CD4-positive, alpha-beta T cell treated with Interleukin-17A for 1 hour (primary cell): Measurements from ENCODE around the gene DENND11.
A peak's percentile ranks its signal among the peaks of the same experiment; 100 is the strongest.

Experiments used
- DNase-seq: peaks from one replicate; pipeline ENCODE4 v3.0.0-alpha.2; 2020

Gene DENND11

GRCh38 chr7:141702047-141702567 lies at the start of gene DENND11:
Gene DENND11 (minus strand): TSS chr7:141702166. CDS start chr7:141702153, 13 bp downstream.
- DNase-seq, result peak; percentile 50

- no peak for DNase-seq
Observed at GRCh38 chr7:141748396-141748795, 46.4 kb upstream of the DENND11 start.

GRCh38 chr7:141744131-141744530 lies 42.2 kb upstream of the DENND11 start:
- DNase-seq, result no peak

GRCh38 chr7:141742229-141742628 lies 40.3 kb upstream of the DENND11 start:
- DNase-seq, result no peak

GRCh38 chr7:141739250-141739649 lies 37.3 kb upstream of the DENND11 start:
- no peak for DNase-seq

GRCh38 chr7:141738592-141739013 lies 36.6 kb upstream of the DENND11 start:
- no peak for DNase-seq

GRCh38 chr7:141737836-141738591 lies 36.0 kb upstream of the DENND11 start, which contains the start of gene SSBP1:
Gene SSBP1 (plus strand): TSS chr7:141738358. CDS start chr7:141739167, 809 bp downstream.
- DNase-seq, result peak; percentile 95

- peak; percentile 46 for DNase-seq
Observed at GRCh38 chr7:141737118-141737835, 35.3 kb upstream of the DENND11 start.

- DNase-seq, result no peak
Observed at GRCh38 chr7:141731476-141732149, 29.6 kb upstream of the DENND11 start.

GRCh38 chr7:141729020-141729419 lies 27.1 kb upstream of the DENND11 start:
- DNase-seq, result no peak

GRCh38 chr7:141722529-141722928 lies 20.6 kb upstream of the DENND11 start:
- no peak for DNase-seq

GRCh38 chr7:141717450-141717849 lies 15.5 kb upstream of the DENND11 start:
- no peak for DNase-seq

- DNase-seq, result no peak
Observed at GRCh38 chr7:141715794-141716689, 14.1 kb upstream of the DENND11 start.

- no peak for DNase-seq
Observed at GRCh38 chr7:141715018-141715417, 13.1 kb upstream of the DENND11 start.

- no peak for DNase-seq
Observed at GRCh38 chr7:141714571-141714970, 12.6 kb upstream of the DENND11 start.

GRCh38 chr7:141713890-141714289 lies 11.9 kb upstream of the DENND11 start:
- no peak for DNase-seq

GRCh38 chr7:141712603-141713255 lies 10.8 kb upstream of the DENND11 start:
- no peak for DNase-seq

GRCh38 chr7:141710301-141710700 lies 8.3 kb upstream of the DENND11 start:
- DNase-seq, result peak; percentile 14

GRCh38 chr7:141709749-141710148 lies 7.8 kb upstream of the DENND11 start:
- no peak for DNase-seq

GRCh38 chr7:141709318-141709717 lies 7.4 kb upstream of the DENND11 start:
- DNase-seq, result no peak

GRCh38 chr7:141708351-141708750 lies 6.4 kb upstream of the DENND11 start, which contains the start of gene WEE2:
Gene WEE2 (plus strand): TSS chr7:141708353. CDS start chr7:141708759, 406 bp downstream.
- no peak for DNase-seq
